Cardiac muscle cell (in vitro differentiated cells and primary cell): Measurements from ENCODE around the gene CACNG8. TPM values are rescaled to one million over a fixed set of nuclear protein-coding genes. Genes with fewer than 3 reads are reported as not detected.
A peak's percentile ranks its signal among the peaks of the same experiment; 100 is the strongest.

ENCODE experiments used
- DNase-seq, 2 donors: peaks; one replicate each; pipeline versions ENCODE4 v3.0.0 to v3.0.0-alpha.2; 2010 to 2017; ENCODE audit warnings: low read depth in 1 of 2, low spot score in 1 of 2
- H3K27ac ChIP-seq: fragments of 200-600 bp; sonication (generic); 2 replicates; pipeline ENCODE4 v1.5.1; 2016
- H3K27me3 ChIP-seq: fragments of 200-600 bp; sonication (generic); 2 replicates; pipeline ENCODE4 v1.6.0; 2016; ENCODE audit warnings: control low read depth
- H3K36me3 ChIP-seq: fragments of 200-600 bp; sonication (generic); 2 replicates; pipeline ENCODE4 v1.5.1; 2016; ENCODE audit warnings: control low read depth
- H3K4me1 ChIP-seq: fragments of 200-600 bp; sonication (generic); 2 replicates; pipeline ENCODE4 v1.8.1; 2017; ENCODE audit warnings: low read depth, mild to moderate bottlenecking, mixed run types
- H3K4me3 ChIP-seq: fragments of 200-600 bp; sonication (generic); 2 replicates; pipeline ENCODE4 v1.5.1; 2016; ENCODE audit warnings: mild to moderate bottlenecking
- H3K9me3 ChIP-seq: fragments of 200-600 bp; sonication (generic); 2 replicates; pipeline ENCODE4 v1.5.1; 2017; ENCODE audit warnings: low read depth, mild to moderate bottlenecking, control low read depth
- CTCF ChIP-seq: IDR thresholded peaks from 2 replicates; pipeline ENCODE4 v1.5.1; 2012; ENCODE audit warnings: low read depth, mild to moderate bottlenecking, low read length
- polyA plus RNA-seq: library from polyadenylated mRNA; unstranded; fragments of >200 nt; fragmentation: Nextera tagmentation; extraction: Ambion mirVana; gene quantifications from 2 replicates; pipeline ENCODE4 v1.2.1, GENCODE V29; 2016
- total RNA-seq: library from RNA; depleted of rRNA; stranded (reverse); fragments of >200 nt; gene quantifications from 2 replicates; pipeline ENCODE4 v1.2.3, GENCODE V29; 2016

Gene CACNG8
- total and polyA plus RNA-seq, 2 experiments from 2014 or later: 0.68 to 0.77 TPM

DNA sequence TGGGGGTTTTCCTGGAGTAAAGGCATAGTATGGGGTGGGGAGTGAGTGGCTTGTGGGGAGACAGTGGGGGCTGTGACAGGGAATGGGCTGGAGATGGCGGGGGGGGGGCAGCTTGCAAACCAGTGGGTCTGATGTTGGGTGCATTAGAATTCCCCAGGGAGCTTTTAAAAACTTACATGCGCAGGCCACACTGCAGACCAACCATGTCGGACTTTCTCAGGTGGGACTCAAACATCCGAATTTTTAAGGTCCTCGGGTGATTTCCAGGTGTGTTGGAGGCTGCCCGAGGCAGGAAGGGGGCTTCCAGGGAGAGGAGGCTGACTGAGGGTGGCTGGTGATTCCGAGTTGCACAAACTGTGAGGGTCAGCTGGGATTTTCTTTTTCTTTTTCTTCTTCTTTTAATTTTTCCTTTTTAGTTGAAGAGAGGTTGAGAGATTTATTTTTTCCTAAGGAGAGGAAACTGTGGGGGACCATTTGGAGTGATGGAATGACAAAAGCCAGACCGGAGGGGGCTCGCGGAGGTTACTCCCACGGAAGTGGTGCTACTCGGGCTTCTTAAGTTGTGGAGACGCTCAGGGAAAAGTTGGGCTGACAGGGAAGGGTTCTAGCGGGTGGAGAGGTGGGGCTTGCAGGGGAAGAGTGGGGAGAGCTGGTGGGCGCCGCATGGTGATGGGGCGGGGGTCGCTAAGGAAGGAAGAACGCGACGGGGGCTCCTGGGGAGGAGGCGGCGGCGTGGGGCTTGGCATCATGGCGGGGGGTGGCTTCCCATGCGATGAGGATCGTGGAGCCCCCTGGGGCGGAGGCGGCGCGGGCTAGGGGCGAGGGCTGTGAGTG, 997 bp upstream of the CACNG8 start:
- DNase-seq: peak in 1 of 2 donors; percentile 76
- H3K27me3 ChIP-seq: peaks cover 82% of the 10 kb centered on the region

DNA sequence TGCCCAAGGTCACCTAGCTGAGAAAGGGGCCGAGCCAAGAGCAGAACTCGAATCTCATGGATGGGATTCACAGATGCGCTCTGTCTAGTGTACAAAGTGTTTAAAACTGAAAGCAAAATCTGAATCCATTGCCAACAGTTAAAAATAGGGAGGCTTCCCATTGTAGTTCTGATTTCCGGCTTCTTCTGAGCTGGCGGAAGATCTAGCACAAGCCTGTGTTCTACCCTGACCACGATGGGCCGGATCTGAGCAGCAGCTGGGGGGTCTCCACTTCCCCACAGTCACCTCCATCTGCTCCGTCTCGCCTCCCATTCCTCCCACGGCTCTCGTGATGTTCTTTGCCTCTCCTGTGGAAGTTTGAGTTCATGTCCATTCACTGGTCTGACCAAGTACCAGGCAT, 2.4 kb downstream of the CACNG8 start:
- Histone ChIP-seq H3K27ac (no peak overlapping the region), H3K36me3 (no peaks in the 10 kb centered on the region), H3K4me3 (no peak overlapping the region), H3K27me3 (peaks cover 49% of the 10 kb centered on the region), H3K9me3 (no peaks in the 10 kb centered on the region), H3K4me1 (no peaks in the 10 kb centered on the region)
- DNase-seq: peak in 1 of 2 donors; percentile 30
- no peak for TF ChIP-seq CTCF

More for the DNA sequence above, 997 bp upstream of the CACNG8 start:
- no peaks in the 10 kb centered on the region for H3K9me3 ChIP-seq
- H3K27ac ChIP-seq: no peak overlapping the region
- TF ChIP-seq CTCF: no peak
- peak overlapping the region; percentile 14 for H3K4me3 ChIP-seq
- no peaks in the 10 kb centered on the region for H3K36me3 ChIP-seq
- H3K4me1 ChIP-seq: no peaks in the 10 kb centered on the region

DNA sequence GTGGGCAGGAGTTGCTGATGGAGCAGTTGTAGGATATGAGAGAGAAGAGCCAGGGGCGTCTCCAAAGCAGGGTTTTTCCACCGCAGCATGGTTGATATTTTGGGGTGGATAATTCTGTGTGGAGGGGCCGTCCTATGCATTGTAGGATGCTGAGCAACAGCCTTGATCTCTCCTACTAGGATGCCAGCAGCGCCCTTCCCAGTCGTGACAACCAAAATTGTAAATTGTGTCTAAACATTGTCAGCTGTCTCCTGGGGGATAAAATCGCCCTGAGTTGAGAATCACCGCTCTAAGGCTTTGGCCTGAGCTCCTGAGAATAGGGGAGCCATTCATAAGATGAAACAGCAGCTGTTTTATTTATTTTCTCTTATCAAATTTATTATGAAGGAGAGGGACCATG, 4.2 kb downstream of the CACNG8 start:
- Histone ChIP-seq H3K4me1 (no peaks in the 10 kb centered on the region), H3K27ac (no peak overlapping the region), H3K9me3 (no peaks in the 10 kb centered on the region), H3K36me3 (no peaks in the 10 kb centered on the region), H3K4me3 (no peak overlapping the region), H3K27me3 (peaks cover 30% of the 10 kb centered on the region)
- no peak for DNase-seq
- no peak for TF ChIP-seq CTCF

GRCh38 chr19:53969366-53969765, 6.6 kb downstream of the CACNG8 start:
- DNase-seq: no peak
- no peak for TF ChIP-seq CTCF
- Histone ChIP-seq H3K36me3 (no peaks in the 10 kb centered on the region), H3K4me1 (no peaks in the 10 kb centered on the region), H3K4me3 (no peak overlapping the region), H3K27ac (no peak overlapping the region), H3K9me3 (no peaks in the 10 kb centered on the region), H3K27me3 (peaks cover 7% of the 10 kb centered on the region)

- H3K9me3 ChIP-seq: no peaks in the 10 kb centered on the region
- no peak overlapping the region for H3K4me3 ChIP-seq
- no peaks in the 10 kb centered on the region for H3K36me3 ChIP-seq
- H3K27me3 ChIP-seq: no peaks in the 10 kb centered on the region
- TF ChIP-seq CTCF: no peak
- no peaks in the 10 kb centered on the region for H3K4me1 ChIP-seq
- no peak for DNase-seq
- no peak overlapping the region for H3K27ac ChIP-seq
Measured at GRCh38 chr19:53971673-53972072, 8.9 kb downstream of the CACNG8 start.
